ENCODE measurements around the gene LZTFL1. TPM values are rescaled to one million over a fixed set of nuclear protein-coding genes. Genes with fewer than 3 reads are reported as not detected.
A peak's percentile ranks its signal among the peaks of the same experiment; 100 is the strongest.
"Not testable (repeated sequence)": the region's sequence is repeated elsewhere in the genome, so short reads cannot be mapped to it uniquely, and the experiment has no call there.

Gene LZTFL1
- polyA plus RNA-seq, 3 donors = 53.7 to 66.1 (median 64.3) TPM

DNA sequence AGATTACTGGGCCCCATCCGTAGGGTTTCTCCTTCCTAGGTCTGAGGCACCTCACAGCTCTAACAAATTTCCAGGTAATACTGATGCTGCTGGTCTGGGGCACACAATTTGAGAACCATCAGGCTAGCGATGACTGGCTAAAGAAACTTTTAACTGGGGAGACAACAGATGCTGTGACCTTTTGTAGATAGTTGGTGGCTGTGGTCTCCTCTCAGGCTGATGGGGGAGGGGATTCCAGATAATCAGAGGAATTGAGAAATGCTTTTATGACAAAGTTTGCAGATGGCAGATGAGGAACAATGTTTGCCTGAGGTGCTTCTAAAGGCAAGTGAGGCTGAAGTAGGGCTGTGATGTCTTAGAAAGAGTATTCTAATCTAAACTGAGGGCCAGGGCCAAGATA, 30.6 kb upstream of the LZTFL1 start:
- DNase-seq (ENCODE audit: extremely low read depth in 1 of 11, low read depth in 9 of 11, low spot score in 4 of 11) = no peak

DNA sequence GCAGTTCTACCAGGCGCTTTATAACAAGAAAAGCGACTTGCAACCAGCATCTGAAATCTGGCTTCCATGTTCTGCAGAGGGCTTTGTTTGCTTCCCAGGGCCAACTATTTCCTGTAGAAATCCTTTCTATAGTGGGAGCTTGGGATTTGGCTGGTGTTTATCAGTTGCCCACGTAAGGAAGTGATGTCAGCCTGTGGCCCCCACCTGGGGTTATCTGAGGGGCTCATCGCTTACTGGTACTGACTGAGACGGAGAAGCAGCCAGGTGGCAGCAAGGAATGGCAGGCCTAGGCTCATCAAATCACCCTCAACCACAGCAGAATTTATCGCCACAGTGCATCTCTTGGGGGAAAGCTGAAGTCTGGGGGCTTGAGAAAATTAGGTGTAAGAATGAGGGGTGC, 29.9 kb upstream of the LZTFL1 start:
- DNase-seq (ENCODE audit: extremely low read depth in 1 of 11, low read depth in 9 of 11, low spot score in 4 of 11) = no peak

GRCh38 chr3:45870099-45870498, 28.2 kb upstream of the LZTFL1 start:
- no peak for DNase-seq (ENCODE audit: extremely low read depth in 1 of 11, low read depth in 9 of 11, low spot score in 4 of 11)

DNA sequence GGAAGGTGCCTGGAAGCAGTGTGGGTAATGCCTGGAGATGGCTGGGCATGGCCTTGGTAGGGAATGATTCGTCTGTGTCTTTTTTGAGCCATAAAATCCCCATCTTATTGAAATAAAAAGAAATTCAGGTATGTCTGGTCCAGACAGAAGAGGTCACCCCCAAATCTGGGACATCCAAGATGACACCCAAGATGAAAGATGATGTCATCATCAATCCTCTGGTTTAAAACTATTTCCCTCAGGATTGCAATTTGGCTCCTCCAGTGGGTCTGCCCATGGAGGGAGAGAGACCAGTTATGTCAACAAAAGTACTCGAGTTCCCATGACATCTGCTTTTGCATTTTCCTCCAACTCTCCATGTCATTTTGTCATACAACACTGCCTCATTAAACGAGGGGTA, 27.7 kb upstream of the LZTFL1 start:
- no peak for DNase-seq (ENCODE audit: extremely low read depth in 1 of 11, low read depth in 9 of 11, low spot score in 4 of 11)

DNA sequence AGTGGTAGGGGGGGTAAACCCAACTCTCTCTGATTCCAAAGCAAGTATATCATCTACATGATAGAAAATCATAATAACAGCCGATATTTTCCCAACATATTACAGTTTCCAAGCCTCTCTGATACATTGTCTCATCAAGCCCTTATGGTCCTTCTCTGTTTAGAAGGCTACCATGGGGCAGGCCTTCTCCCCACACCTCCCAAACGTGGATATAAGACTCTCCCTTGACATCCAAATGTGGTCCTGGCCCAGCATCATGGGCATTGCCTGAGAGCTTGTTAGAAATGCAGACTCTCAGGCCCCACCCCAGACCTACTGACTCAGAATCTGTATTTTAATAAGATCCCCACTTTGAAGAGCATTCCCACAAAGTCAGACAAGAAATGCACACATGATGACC, 26.7 kb upstream of the LZTFL1 start:
- no peak for DNase-seq (ENCODE audit: extremely low read depth in 1 of 11, low read depth in 9 of 11, low spot score in 4 of 11)

GRCh38 chr3:45868213-45868612, 26.3 kb upstream of the LZTFL1 start:
- DNase-seq (ENCODE audit: extremely low read depth in 1 of 11, low read depth in 9 of 11, low spot score in 4 of 11) = no peak

DNA sequence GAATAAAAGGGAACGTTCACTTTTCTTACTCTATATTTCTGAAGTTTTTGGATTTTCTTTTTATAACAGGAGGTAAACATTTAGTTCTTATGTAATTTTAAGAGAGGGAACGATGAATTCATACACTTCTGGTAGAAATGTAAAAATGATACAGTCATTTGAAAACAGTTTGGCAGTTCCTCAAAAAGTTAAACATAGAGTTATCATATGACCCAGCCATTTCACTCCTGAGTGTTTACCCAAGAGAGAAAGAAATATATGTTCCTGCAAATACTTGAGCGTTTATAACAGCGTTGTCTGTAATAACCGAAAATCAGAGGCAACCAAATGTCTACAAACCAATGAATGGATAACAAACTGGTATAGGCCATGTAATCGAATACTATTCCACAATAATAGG, 23.6 kb upstream of the LZTFL1 start:
- DNase-seq (ENCODE audit: extremely low read depth in 1 of 11, low read depth in 9 of 11, low spot score in 4 of 11) = no peak

DNA sequence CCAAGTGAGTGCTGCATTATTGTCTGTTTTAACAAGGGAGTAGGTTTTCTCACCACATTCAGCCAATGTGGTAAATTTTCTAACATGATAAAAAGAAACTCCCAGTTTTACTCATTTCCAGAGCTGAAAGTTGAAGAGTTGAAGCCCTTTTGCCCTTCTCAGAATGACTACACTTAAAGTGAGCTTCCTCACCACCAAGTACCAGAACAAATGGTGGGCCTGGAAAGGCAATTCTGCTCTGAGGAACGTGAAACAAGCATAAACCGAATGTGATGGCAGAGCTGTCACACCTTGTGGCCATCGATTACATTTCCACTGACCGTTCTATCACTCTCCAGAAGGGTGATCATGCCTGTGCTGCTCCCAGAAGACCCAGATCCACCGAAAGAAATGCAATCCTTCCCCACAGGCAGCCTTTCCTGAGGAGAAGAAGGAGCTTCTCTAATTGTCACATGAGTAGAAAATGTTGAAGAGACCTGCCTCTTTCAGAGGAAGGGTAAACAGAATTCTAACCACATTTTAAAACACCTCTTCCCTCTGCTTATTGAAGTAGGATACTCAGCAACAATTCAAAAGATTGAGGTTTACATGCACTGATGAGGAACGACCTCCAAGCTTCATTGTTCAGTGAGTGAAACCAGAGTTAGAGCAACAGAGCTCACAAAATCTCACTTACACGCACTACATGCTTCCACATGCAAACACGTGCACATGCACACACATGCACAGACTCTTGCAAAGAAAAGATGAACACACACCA, 23.0 kb upstream of the LZTFL1 start:
- DNase-seq (ENCODE audit: extremely low read depth in 1 of 11, low read depth in 9 of 11, low spot score in 4 of 11) = no peak

DNA sequence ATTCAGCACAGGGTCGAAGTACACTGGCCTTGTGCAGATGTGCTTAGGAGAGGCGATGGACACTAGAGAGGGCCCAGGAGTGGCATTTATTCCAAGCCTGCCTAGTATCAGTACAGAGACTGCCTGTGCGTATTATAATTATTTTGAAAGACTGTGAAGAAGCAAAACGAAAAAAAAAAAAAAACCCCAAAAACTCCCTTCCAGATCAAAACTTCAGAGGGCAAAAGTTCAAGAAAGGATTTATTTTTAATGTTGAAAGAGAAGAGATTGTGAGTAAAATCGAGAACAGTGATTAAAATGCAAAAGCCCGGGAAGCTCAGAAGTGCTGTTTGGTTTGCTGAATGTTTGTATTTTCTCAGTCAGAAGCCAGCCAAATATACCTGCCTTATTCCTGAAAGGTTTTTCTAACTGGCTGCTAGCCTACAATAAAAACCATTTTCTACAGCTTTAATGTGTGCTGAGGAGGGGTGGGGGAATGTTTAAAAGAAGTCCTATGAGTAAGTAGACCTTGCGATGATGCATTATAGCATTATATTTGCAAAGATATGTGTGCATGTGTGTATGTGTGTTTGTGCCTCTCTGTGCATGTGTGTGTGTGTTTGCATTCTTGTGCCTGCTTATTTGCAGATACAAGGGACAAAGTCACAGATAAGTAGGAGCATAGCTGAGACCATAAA, 19.3 kb upstream of the LZTFL1 start:
- no peak for DNase-seq (ENCODE audit: extremely low read depth in 1 of 11, low read depth in 9 of 11, low spot score in 4 of 11)

GRCh38 chr3:45860481-45860880, 18.6 kb upstream of the LZTFL1 start:
- no peak for DNase-seq (ENCODE audit: extremely low read depth in 1 of 11, low read depth in 9 of 11, low spot score in 4 of 11)

GRCh38 chr3:45858809-45859543, 17.1 kb upstream of the LZTFL1 start:
- no peak for DNase-seq (ENCODE audit: extremely low read depth in 1 of 11, low read depth in 9 of 11, low spot score in 4 of 11)

GRCh38 chr3:45857024-45857423, 15.1 kb upstream of the LZTFL1 start:
- not testable (repeated sequence) for DNase-seq (ENCODE audit: extremely low read depth in 1 of 11, low read depth in 9 of 11, low spot score in 4 of 11)

DNA sequence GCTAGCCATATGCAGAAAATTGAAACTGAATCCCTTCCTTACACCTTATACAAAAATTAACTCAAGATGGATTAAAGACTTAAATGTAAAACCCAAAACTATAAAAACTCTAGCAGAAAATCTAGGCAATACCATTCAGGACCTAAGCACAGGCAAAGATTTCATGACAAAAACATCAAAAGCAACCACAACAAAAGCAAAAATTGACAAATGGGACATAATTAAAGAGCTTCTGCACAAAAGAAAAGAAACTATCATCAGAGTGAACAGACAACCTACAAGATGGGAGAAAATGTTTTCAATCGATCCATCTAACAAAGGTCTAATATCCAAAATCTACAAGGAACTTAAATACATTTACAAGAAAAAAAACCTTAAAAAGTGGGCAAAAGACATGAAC, 14.4 kb upstream of the LZTFL1 start:
- DNase-seq (ENCODE audit: extremely low read depth in 1 of 11, low read depth in 9 of 11, low spot score in 4 of 11) = not testable (repeated sequence)

- DNase-seq (ENCODE audit: extremely low read depth in 1 of 11, low read depth in 9 of 11, low spot score in 4 of 11) = no peak
Measured at GRCh38 chr3:45852828-45853227, 10.9 kb upstream of the LZTFL1 start.

DNA sequence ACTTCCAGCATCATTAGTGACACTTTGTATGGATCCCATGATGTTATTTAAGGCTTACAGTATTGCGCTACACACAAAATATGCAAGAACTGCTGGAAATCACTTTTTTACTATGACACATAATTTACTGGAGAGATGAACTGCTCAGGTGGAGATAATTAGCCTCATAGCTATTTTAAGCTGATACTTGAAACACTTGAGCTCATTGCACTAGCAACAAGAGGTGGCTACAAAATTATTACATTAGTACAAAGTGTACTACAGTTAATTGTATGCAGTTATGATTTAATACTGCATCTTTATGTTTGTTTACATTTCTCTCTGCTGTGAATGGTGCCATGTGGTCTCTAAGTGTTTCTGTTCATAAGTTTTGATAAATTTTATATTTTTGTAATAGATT, 6.5 kb upstream of the LZTFL1 start:
- DNase-seq (ENCODE audit: extremely low read depth in 1 of 11, low read depth in 9 of 11, low spot score in 4 of 11) = no peak

DNA sequence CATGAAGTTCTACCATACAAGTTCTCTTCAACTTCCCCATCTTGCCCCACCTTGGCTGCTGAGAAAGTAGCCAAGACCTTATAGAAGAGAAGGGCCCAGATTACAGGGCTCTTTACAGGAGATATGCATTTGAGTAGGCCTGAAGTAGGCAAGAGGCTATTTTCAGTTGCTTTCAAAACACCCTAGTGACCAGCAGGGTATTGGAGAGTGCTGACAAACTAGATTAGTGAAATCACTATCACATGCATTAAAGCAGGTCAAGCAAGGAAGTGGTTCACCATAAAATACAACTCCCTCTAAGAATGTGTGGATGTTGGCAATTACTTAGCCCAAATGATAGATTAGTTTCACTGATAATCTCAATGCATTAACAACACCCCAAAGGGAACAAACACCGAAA, 2.7 kb upstream of the LZTFL1 start:
- no peak for DNase-seq (ENCODE audit: extremely low read depth in 1 of 11, low read depth in 9 of 11, low spot score in 4 of 11)

DNA sequence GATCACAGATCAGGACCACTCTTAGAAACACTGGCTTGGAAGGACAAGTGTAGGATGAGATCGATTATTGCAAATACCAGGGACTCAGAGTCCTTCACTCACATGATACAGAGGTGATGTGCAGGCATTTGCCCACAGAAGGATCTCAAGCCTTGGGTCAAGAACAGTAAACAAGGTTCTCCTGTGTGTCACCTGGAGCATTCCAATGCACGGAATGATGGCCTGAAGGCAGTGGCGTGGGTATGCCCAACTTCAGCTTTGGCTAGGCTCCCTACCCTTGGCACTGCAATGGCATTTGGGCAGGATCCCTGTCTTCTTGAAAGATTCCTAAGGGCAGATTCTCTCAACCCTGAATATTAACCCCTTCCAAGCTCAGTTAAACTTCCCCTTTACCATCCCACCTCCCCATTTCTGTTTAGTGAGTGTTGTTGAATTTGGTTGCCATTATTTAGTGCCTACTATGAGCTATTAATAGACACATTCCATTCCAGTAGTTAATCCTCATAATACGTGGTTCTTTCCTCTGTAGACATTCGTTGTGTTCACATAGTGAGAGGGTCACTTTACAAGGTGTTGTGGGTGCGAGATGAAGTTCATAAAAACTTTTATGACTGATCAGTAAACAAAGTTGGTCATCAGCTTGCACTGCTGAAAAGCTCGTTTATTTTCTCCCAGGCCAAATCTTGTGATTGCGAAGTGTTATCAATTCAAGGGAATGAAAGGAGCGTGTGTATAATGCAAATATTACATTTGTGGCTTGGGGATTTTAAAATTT, 1.1 kb upstream of the LZTFL1 start:
- no peak for DNase-seq (ENCODE audit: extremely low read depth in 1 of 11, low read depth in 9 of 11, low spot score in 4 of 11)

- DNase-seq (ENCODE audit: extremely low read depth in 1 of 11, low read depth in 9 of 11, low spot score in 4 of 11) = peak in 3 of 11 donors; percentile 0 to 8 (median 2)
Measured at GRCh38 chr3:45841420-45841756, 531 bp downstream of the LZTFL1 start.

- DNase-seq (ENCODE audit: extremely low read depth in 1 of 11, low read depth in 9 of 11, low spot score in 4 of 11) = no peak
Measured at GRCh38 chr3:45838466-45838865, 3.5 kb downstream of the LZTFL1 start.

- peak in 1 of 11 donors; percentile 1 for DNase-seq (ENCODE audit: extremely low read depth in 1 of 11, low read depth in 9 of 11, low spot score in 4 of 11)
Measured at GRCh38 chr3:45832699-45833098, 9.2 kb downstream of the LZTFL1 start.

All from renal cortex interstitium (tissue), 11 donors.